Hematopoietic multipotent progenitor cell treated with erythropoietin and hydrocortisone succinate and interleukin-3 and kit ligand, for 15 days (in vitro differentiated cells): Measurements from ENCODE around the gene CMPK2.
"Not testable (repeated sequence)": the region's sequence is repeated elsewhere in the genome, so short reads cannot be mapped to it uniquely, and the experiment has no call there.

Experiments used
- DNase-seq: peaks from one replicate; pipeline ENCODE4 v3.0.0-alpha.2; 2015; ENCODE audit warnings: low spot score

CMPK2 gene, protein sequence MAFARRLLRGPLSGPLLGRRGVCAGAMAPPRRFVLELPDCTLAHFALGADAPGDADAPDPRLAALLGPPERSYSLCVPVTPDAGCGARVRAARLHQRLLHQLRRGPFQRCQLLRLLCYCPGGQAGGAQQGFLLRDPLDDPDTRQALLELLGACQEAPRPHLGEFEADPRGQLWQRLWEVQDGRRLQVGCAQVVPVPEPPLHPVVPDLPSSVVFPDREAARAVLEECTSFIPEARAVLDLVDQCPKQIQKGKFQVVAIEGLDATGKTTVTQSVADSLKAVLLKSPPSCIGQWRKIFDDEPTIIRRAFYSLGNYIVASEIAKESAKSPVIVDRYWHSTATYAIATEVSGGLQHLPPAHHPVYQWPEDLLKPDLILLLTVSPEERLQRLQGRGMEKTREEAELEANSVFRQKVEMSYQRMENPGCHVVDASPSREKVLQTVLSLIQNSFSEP

GRCh38 chr2:6865346-6866274 is at the start of gene CMPK2:
CMPK2 (minus strand) TSS chr2:6865907; CDS start chr2:6865696, 211 bp downstream.
- DNase-seq: peak; percentile 82

GRCh38 chr2:6915399-6915798 is 49.7 kb upstream of the CMPK2 start:
- DNase-seq: no peak

DNA sequence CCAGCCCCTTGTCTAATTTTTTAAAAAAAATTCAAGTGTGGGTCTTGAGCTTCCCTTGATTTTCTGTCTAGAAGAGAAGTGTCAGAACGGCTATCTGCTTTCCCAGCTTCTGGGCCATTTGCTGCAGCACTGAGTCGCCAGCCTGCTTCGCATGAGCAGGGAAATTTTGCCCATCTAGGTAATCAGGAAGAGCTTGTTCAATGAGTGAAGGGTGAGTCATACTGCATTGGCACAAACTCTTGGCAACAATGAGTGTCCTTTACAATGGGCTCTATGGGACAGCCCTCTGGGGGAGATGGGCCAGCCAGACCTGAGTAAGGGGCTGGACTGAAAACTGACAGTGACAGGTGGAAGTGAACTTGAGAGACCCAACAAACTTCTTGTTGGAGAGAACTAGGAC is 49.1 kb upstream of the CMPK2 start:
- no peak for DNase-seq

GRCh38 chr2:6913415-6914157 is 47.9 kb upstream of the CMPK2 start:
- no peak for DNase-seq

GRCh38 chr2:6911721-6912120 is 46.0 kb upstream of the CMPK2 start:
- no peak for DNase-seq

DNA sequence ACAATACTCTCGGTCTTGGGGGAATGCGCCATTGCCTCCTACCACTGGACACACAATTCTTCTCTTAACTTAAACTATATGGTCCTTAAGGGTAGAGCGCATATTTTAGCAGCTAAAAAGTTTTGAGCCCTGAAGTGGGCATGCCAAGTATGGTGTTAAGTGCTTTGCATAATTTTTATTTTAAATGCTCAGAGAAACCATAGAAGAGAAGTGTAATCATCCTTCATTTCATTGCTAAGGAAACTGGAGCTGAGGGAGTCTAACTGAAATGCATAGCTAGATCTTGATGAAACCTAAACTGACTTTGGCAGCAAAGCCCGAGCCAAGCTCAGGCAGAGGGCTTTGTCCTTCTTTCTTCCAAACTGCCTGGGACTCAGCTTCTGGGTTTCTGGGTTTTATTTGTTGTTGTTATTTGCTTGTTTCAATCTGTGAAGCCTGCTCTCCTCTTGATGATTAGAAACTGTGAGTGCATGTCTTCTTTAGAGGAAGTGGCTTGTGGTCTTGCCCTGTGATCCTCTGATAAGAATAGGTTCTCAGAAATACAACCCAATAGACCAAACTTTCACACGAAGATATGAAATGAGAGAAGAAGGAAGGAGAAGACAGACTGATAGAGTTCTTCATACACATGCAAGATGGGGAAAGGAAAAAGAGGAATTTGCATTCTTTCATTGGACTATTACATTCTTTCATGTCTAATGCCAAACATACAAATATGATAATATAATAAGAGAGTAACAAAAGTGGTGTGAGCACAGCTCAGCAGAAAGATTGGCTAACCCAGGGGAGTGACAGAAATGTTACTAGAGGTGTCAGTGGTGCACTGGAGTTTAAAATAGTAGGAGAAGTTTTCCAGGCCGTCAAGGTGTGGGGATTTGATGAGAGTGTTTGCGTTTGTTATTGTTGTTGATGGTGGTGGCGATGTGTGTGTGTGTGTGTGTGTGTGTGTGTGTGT is 44.0 kb upstream of the CMPK2 start:
- DNase-seq: peak; percentile 71

GRCh38 chr2:6908291-6908690 is 42.6 kb upstream of the CMPK2 start:
- no peak for DNase-seq

DNA sequence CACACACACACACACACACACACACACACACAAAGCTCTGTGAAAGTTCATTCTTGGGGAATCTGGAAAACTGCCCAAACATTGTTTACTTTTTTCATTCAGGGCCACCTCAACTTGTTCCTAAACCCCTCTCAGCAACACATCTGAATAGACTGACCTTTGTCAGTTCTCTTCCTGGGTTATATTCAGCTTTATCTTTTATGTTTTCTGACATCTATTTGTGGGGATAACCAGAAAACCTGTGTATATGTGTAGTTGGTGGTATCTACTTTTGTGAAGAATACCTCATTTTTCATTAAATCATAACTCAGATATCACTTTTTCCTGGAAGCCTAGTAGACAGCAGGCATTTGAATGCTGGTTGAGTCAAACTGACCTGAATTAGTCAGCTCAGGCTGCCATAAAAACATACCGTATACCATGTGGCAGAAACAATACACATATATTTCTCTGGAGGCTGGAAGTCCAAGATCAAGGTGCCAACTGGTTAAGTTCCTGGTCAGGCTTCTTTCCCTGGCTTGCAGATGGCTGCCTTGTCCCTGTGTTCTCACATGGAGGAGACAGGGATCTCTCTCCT is 40.5 kb upstream of the CMPK2 start:
- DNase-seq: no peak

GRCh38 chr2:6905668-6906067 is 40.0 kb upstream of the CMPK2 start:
- DNase-seq: no peak

DNA sequence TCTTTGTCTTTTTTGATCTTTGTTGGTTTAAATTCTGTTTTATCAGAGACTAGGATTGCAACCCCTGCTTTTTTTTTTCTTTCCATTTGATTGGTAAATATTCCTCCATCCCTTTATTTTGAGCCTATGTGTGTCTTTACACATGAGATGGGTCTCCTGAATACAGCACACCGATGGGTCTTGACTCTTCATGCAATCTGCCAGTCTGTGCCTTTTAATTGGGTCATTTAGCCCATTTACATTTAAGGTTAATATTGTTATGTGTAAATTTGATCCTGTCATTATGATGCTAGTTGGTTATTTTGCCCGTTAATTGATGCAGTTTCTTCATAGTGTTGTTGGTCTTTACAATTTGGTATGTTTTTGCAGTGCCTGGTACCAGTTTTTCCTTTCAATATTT is 36.9 kb upstream of the CMPK2 start:
- DNase-seq: not testable (repeated sequence)

DNA sequence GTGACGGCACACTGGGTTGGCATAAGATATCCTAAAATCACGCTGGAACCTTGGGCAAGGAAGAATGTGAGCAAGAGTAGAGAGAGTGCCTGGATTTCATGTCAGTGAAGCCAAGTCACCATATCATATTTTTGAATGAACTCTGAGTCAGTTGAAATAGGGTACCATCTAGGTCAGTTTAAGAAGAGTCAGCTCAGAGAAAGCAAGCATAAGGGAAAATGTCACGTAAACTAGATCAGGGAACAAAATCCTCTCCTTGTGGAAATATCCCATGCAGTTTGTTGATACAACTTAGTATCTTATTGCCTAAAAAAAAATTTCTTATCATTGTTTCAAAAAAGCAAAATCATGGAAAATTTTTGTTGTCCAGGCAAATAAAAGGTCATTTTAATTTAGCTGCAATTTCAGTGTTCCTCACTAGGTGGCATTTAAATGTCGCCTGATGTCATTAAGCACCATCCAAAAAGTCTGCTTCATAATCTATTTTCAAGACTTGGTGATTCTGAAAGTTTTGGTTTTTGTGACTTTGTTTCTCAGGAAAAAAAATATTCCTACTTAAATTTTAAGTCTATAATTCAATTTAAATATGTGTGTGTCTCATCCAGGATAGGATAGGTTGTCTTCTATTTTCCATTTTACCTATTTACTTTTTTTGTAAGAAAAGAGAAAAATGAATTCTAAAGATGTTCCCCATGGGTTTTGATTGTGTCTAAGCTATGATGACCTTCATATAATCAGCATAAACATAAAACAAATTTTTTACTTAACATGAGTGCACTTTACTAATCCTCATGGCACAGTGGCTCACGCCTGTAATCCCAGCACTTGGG is 31.4 kb upstream of the CMPK2 start:
- peak; percentile 77 for DNase-seq

- DNase-seq: peak; percentile 85
Observed at GRCh38 chr2:6893876-6894482, 28.3 kb upstream of the CMPK2 start.

- DNase-seq: no peak
Observed at GRCh38 chr2:6888724-6889123, 23.0 kb upstream of the CMPK2 start.

- peak; percentile 86 for DNase-seq
Observed at GRCh38 chr2:6887751-6888192, 22.1 kb upstream of the CMPK2 start.

GRCh38 chr2:6885968-6886367 is 20.3 kb upstream of the CMPK2 start:
- DNase-seq: peak; percentile 83

DNA sequence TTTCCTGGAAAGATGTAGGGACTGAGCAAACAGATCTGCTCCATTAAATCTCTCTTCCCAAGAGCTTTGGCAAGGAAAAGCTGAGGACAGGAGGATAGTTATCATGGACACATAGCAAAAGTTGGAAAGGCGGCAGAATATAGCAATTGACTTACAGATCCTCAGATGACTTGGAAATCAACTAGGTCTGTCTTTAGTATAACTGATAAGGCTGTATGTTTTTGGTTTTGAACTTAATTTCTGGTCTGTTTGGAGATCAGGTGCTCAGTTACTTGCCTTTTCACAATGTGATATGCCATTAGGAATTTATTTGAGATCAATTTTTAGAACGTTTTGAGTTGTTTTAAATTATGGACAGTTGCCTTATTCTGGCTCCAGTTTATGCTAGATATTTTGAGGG is 19.8 kb upstream of the CMPK2 start:
- DNase-seq: peak; percentile 66

DNA sequence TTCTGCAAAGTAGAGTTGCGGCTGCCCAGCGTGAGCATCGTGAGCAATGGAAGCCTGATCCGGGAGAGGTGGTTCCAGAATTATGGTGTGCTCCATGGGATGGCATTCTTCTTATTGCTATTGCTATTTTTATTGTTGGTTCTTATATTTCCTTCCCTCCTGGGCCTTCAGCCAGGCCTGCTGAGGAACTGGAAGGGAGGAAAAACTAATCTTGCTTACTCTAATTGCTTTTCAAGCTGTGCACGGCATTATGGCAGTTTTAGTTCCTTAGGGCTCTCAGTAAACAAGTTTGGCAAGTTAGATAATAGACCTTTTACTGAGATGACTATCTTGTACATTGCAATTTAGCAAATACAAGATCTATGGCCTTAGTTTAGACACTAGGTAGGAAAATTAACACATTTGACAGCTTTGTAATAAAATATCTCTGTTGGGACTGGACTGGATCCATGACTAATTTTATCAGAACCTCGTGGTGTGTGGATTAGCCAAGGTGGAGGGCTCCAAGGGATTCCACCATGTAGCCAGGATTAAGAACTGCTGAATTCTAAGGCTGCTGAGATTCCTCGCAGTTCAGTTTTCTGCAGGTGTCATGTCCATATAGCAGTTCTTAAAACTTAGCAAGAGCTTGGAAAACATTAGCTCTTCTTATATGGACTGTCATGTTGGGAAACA is 17.9 kb upstream of the CMPK2 start:
- DNase-seq: no peak

- no peak for DNase-seq
Observed at GRCh38 chr2:6881516-6881915, 15.8 kb upstream of the CMPK2 start.

DNA sequence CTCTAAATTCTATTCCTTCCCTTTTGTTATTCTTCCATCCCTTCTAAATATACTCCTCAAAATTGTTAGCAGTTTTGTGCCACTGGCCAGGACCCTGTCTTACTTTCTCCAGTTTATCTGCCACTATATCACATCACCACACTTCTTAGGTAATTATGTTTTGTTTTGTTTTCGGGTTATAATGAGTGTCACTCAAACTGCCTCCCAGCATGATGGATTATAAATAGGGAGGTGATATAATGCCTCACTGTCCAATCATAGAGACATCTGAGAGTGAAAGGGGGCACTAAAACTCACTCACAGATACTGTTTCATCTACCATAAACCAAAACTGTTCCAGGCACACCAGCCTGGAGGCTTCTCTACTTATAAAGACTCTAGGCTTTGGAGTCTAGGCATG is 15.3 kb upstream of the CMPK2 start:
- peak; percentile 49 for DNase-seq
